ENCODE data around the gene APOD. TPM values are rescaled to one million over a fixed set of nuclear protein-coding genes. Genes with fewer than 3 reads are reported as not detected.
A peak's percentile ranks its signal among the peaks of the same experiment; 100 is the strongest.
"Not testable (repeated sequence)": the region's sequence is repeated elsewhere in the genome, so short reads cannot be mapped to it uniquely, and the experiment has no call there.

Gene APOD
- total and polyA plus RNA-seq, 2 of the 4 experiments (the other 2 are of a cell fraction), result 0.36 TPM; not detected in 1

DNA sequence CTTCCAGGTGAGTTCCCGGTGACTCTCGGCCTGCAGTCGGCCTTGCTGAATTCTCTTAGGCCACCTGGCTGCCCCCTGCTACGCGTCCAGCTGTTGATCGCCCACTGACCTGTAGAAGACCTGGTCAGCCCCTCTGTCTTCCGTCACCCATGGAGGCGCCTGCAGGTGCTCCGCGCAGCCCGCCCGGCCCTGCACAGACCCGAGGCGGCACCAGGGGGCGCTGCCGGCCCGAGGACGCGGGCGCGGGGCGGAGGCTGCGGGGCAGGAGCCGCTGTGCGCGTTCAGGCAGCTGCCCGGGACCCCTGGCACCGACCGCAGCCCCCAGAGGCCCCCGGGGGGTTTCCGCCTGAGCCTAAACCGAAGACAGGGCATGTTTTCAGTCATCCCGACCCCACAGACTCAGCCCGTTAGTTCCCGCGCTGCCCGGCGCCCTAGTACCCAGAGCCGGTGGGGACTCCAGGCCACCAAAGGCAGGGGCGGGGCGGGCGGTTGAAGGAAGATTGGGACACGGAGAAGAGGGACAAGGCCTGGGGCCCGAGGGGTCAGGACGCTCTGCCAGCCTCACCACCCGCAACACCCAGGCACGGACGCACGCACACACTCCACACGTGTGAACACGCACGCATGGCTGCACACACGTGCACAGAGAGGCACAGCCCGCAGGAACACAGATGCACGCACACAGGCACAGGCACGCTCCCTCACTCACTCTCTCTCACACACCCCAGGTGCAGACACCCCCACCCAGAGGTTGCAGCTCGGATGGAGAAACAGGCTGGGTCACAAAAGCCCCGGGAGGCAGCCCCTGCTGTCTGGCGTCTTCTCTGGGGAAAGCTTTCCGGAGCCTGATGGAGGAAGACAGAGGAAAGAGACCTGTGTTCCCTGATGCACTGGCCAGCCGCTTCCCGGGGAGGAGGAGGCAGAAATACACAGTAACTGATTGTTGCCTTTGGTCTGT lies 41.1 kb upstream of the APOD start:
- dilution Hi-C loops (cut with HindIII; ENCODE audit: low sequenced_read_pairs, unreplicated experiment); H3K14ac ChIP-seq (replicated peaks; ENCODE audit: low read depth, low read length); H3K4me3 ChIP-seq (ENCODE audit: insufficient read depth, low read depth, low read length); H3K9me3 ChIP-seq (ENCODE audit: control insufficient read depth, insufficient read depth, low read length); H2AK5ac ChIP-seq (ENCODE audit: low read depth, low read length); H3K18ac ChIP-seq (ENCODE audit: low read depth, low read length); H2BK15ac ChIP-seq (ENCODE audit: low read depth, low read length); H3K9me1 ChIP-seq (ENCODE audit: insufficient read depth, low read length); H2BK20ac ChIP-seq (ENCODE audit: low read depth, low read length); CTCF ChIA-PET; H4K5ac ChIP-seq (ENCODE audit: low read depth, low read length); H3K4me1 ChIP-seq (ENCODE audit: control insufficient read depth, insufficient read depth, low read length); H3K23ac ChIP-seq (ENCODE audit: low read depth, low read length); H3K27ac ChIP-seq (ENCODE audit: insufficient read depth, low read length); H2AK9ac ChIP-seq (replicated peaks; ENCODE audit: low read depth, low read length, poor library complexity); H3K79me1 ChIP-seq (ENCODE audit: low read depth in 1 of 2, low read length in 2 of 2); POLR2A ChIA-PET (ENCODE audit: unreplicated experiment); H2BK120ac ChIP-seq (ENCODE audit: low read depth, low read length); H2BK5ac ChIP-seq (ENCODE audit: low read depth, low read length, poor library complexity, severe bottlenecking); H3K56ac ChIP-seq (ENCODE audit: extremely low read depth, insufficient read depth, low read length); H2AFZ ChIP-seq (replicated peaks; ENCODE audit: low read length, poor library complexity); H4K91ac ChIP-seq (ENCODE audit: insufficient read depth, low read depth, low read length); H3K9ac ChIP-seq (ENCODE audit: low read depth, low read length); H4K20me1 ChIP-seq (ENCODE audit: insufficient read depth, low read length); H3K4ac ChIP-seq (ENCODE audit: low read depth, low read length); H3K4me2 ChIP-seq (ENCODE audit: low read depth, low read length); H4K8ac ChIP-seq (ENCODE audit: low read depth in 2 of 2, low read length in 2 of 2); DNase-seq; BruUV-seq (replicated peaks); intact Hi-C loops (cut with micrococcal nuclease); H3K36me3 ChIP-seq (ENCODE audit: control insufficient read depth, insufficient read depth, low read length): not testable (repeated sequence)
- peaks cover 18% of the 10 kb centered on the region for H3K27me3 ChIP-seq (ENCODE audit: control insufficient read depth, insufficient read depth, low read length)
- no CpG with 5 or more reads among the region's 62 CpGs for WGBS, 2 experiments (ENCODE audit: extremely low coverage in 2 of 2, insufficient read length in 1 of 2)
- ATAC-seq (ENCODE audit: low read depth), result peak; percentile 98
- in situ Hi-C loops (cut with MboI; ENCODE audit: low sequenced_read_pairs), result loop anchor here (5.0 kb wide), 1 partner anchor 122 kb away; no protein-coding TSS in a partner anchor

DNA sequence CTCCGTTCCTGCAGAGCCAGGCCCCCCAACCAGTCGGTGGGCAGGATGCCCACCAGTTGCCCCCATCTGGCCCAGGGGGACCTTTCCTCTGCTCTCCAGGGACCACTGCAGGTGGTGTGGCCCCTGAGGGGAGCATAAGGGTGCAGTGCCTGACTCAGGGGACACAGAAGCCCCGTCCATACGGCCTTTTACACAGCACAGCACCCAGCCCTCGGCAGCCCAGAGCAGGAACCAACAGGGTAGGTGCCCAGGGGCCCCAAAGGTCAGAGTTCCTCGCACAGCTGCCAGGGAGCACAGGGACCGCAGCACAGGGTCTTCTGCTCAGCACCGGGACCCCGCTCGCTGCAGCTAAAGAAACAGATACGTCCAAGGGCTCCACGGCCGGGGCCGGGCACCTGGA lies 40.4 kb upstream of the APOD start:
- H2BK20ac ChIP-seq (ENCODE audit: low read depth, low read length); H3K79me1 ChIP-seq (ENCODE audit: low read depth in 1 of 2, low read length in 2 of 2); H2BK5ac ChIP-seq (ENCODE audit: low read depth, low read length, poor library complexity, severe bottlenecking); ATAC-seq (ENCODE audit: low read depth); POLR2A ChIA-PET (ENCODE audit: unreplicated experiment); H4K8ac ChIP-seq (ENCODE audit: low read depth in 2 of 2, low read length in 2 of 2); H3K9me1 ChIP-seq (ENCODE audit: insufficient read depth, low read length); H3K4ac ChIP-seq (ENCODE audit: low read depth, low read length); BruUV-seq (replicated peaks); CTCF ChIA-PET; H2BK120ac ChIP-seq (ENCODE audit: low read depth, low read length); H3K36me3 ChIP-seq (ENCODE audit: control insufficient read depth, insufficient read depth, low read length); H3K56ac ChIP-seq (ENCODE audit: extremely low read depth, insufficient read depth, low read length); H3K23ac ChIP-seq (ENCODE audit: low read depth, low read length); H4K91ac ChIP-seq (ENCODE audit: insufficient read depth, low read depth, low read length); H3K18ac ChIP-seq (ENCODE audit: low read depth, low read length); H3K27ac ChIP-seq (ENCODE audit: insufficient read depth, low read length); H4K20me1 ChIP-seq (ENCODE audit: insufficient read depth, low read length); H3K14ac ChIP-seq (replicated peaks; ENCODE audit: low read depth, low read length); H3K4me2 ChIP-seq (ENCODE audit: low read depth, low read length); intact Hi-C loops (cut with micrococcal nuclease); H3K9ac ChIP-seq (ENCODE audit: low read depth, low read length); H2AK9ac ChIP-seq (replicated peaks; ENCODE audit: low read depth, low read length, poor library complexity); H3K9me3 ChIP-seq (ENCODE audit: control insufficient read depth, insufficient read depth, low read length); H2AFZ ChIP-seq (replicated peaks; ENCODE audit: low read length, poor library complexity); dilution Hi-C loops (cut with HindIII; ENCODE audit: low sequenced_read_pairs, unreplicated experiment); H3K4me1 ChIP-seq (ENCODE audit: control insufficient read depth, insufficient read depth, low read length); H3K4me3 ChIP-seq (ENCODE audit: insufficient read depth, low read depth, low read length); DNase-seq; H2BK15ac ChIP-seq (ENCODE audit: low read depth, low read length); H4K5ac ChIP-seq (ENCODE audit: low read depth, low read length); H2AK5ac ChIP-seq (ENCODE audit: low read depth, low read length): not testable (repeated sequence)
- WGBS, 2 experiments (ENCODE audit: extremely low coverage in 2 of 2, insufficient read length in 1 of 2), result no CpG with 5 or more reads among the region's 14 CpGs
- H3K27me3 ChIP-seq (ENCODE audit: control insufficient read depth, insufficient read depth, low read length), result peaks cover 18% of the 10 kb centered on the region
- in situ Hi-C loops (cut with MboI; ENCODE audit: low sequenced_read_pairs), result loop anchor here (5.0 kb wide), 1 partner anchor 123 kb away; no protein-coding TSS in a partner anchor

Data from IMR-90 (cell line).